Erythroblast (primary cell): ENCODE measurements around the gene SMYD1.

Experiments
- GATA1 ChIP-seq: IDR thresholded peaks from 2 replicates; pipeline ENCODE4 v1.6.1; 2011; ENCODE audit warnings: low read depth, mild to moderate bottlenecking, control low read depth, low read length, moderate library complexity
- POLR2A ChIP-seq: IDR thresholded peaks from 2 replicates; pipeline ENCODE4 v1.6.1; 2011; ENCODE audit warnings: mild to moderate bottlenecking, low read length

GRCh38 chr2:88122141-88122884, 54.7 kb downstream of the SMYD1 start:
- TF ChIP-seq POLR2A (no peak), GATA1 (no peak)
